CD1c-positive myeloid dendritic cell (primary cell): ENCODE results near the gene ADIRF.
"Not testable (repeated sequence)": the region's sequence is repeated elsewhere in the genome, so short reads cannot be mapped to it uniquely, and the experiment has no call there.

Experiments used
- DNase-seq: peaks from one replicate; pipeline ENCODE4 v3.0.0-alpha.2; 2016; ENCODE audit errors: extremely low spot score

ADIRF gene

GRCh38 chr10:86968271-86968993, at the start of gene ADIRF:
Gene ADIRF (plus strand): TSS chr10:86968482. CDS start chr10:86968545, 63 bp downstream.
- no peak for DNase-seq

- no peak for DNase-seq
Measured at GRCh38 chr10:86922553-86922961, 45.7 kb upstream of the ADIRF start.

- no peak for DNase-seq
Measured at GRCh38 chr10:86929468-86930380, 38.6 kb upstream of the ADIRF start.

GRCh38 chr10:86931872-86932271, 36.4 kb upstream of the ADIRF start:
- no peak for DNase-seq

- no peak for DNase-seq
Measured at GRCh38 chr10:86932674-86933073, 35.6 kb upstream of the ADIRF start.

GRCh38 chr10:86934162-86934711, 34.0 kb upstream of the ADIRF start:
- DNase-seq: not testable (repeated sequence)

- no peak for DNase-seq
Measured at GRCh38 chr10:86936661-86937501, 31.4 kb upstream of the ADIRF start.

- DNase-seq: no peak
Measured at GRCh38 chr10:86937502-86938154, 30.7 kb upstream of the ADIRF start.

GRCh38 chr10:86938260-86938659, 30.0 kb upstream of the ADIRF start:
- DNase-seq: no peak

GRCh38 chr10:86940076-86940475, 28.2 kb upstream of the ADIRF start:
- not testable (repeated sequence) for DNase-seq

GRCh38 chr10:86940677-86941076, 27.6 kb upstream of the ADIRF start:
- no peak for DNase-seq

- DNase-seq: no peak
Measured at GRCh38 chr10:86941426-86941825, 26.9 kb upstream of the ADIRF start.

GRCh38 chr10:86941991-86942421, 26.3 kb upstream of the ADIRF start:
- no peak for DNase-seq

GRCh38 chr10:86942441-86943315, 25.6 kb upstream of the ADIRF start:
- no peak for DNase-seq

GRCh38 chr10:86943316-86944030, 24.8 kb upstream of the ADIRF start:
- no peak for DNase-seq

- no peak for DNase-seq
Measured at GRCh38 chr10:86944031-86944419, 24.3 kb upstream of the ADIRF start.

GRCh38 chr10:86944471-86944870, 23.8 kb upstream of the ADIRF start:
- DNase-seq: no peak

- no peak for DNase-seq
Measured at GRCh38 chr10:86944907-86945306, 23.4 kb upstream of the ADIRF start.
